Tibial nerve (tissue), 4 donors: ENCODE data around the gene MAN1A1. TPM values are rescaled to one million over a fixed set of nuclear protein-coding genes. Genes with fewer than 3 reads are reported as not detected.

ENCODE experiments used
- DNase-seq, 2 donors: peaks; one replicate each; pipeline ENCODE4 v3.0.0-alpha.2; 2019; ENCODE audit warnings: low spot score in 2 of 2
- H3K27ac ChIP-seq, 4 donors: fragments of 200-600 bp; sonication (generic) in 3 of 4; one replicate each; pipeline ENCODE4 v1.5.1; 2017 to 2019; ENCODE audit warnings: mild to moderate bottlenecking in 1 of 4
- H3K27me3 ChIP-seq, 2 donors: fragments of 200-600 bp; sonication (generic) in 1 of 2; one replicate each; pipeline versions ENCODE4 v1.5.1 to v1.6.0; 2017 to 2019
- H3K36me3 ChIP-seq, 3 donors: fragments of 200-600 bp; sonication (generic); one replicate each; pipeline ENCODE4 v1.5.1; 2018 to 2019
- H3K4me1 ChIP-seq, 4 donors: fragments of 200-600 bp; sonication (generic) in 3 of 4; one replicate each; pipeline ENCODE4 v1.5.1; 2017 to 2019
- H3K4me3 ChIP-seq, 4 donors: fragments of 200-600 bp; sonication (generic) in 3 of 4; one replicate each; pipeline ENCODE4 v1.5.1; 2017 to 2019; ENCODE audit warnings: mild to moderate bottlenecking in 1 of 4, moderate library complexity in 1 of 4
- H3K9me3 ChIP-seq, 4 donors: fragments of 200-600 bp; sonication (generic) in 3 of 4; one replicate each; pipeline ENCODE4 v1.5.1; 2017 to 2019
- EP300 ChIP-seq, 2 donors: sonication (generic); formaldehyde crosslinking; IDR thresholded peaks; one replicate each; pipeline ENCODE4 v1.6.1; 2017; ENCODE audit warnings: antibody characterized with exemption in 2 of 2, mild to moderate bottlenecking in 1 of 2
- POLR2A ChIP-seq, 2 donors: fragments of 450-650 bp; IDR thresholded peaks; one replicate each; pipeline ENCODE4 v1.6.1; 2017; ENCODE audit warnings: antibody characterized with exemption in 2 of 2, mild to moderate bottlenecking in 2 of 2, moderate library complexity in 2 of 2
- WGBS, 2 donors: methylation state at CpG; one replicate each; pipeline ENCODE4 v1.1.5; 2018; 5-methylcytosine and 5-hydroxymethylcytosine counted together
- total RNA-seq, 4 donors: library from RNA; depleted of rRNA; stranded (reverse); fragments of >200 nt; gene quantifications; one replicate each; pipeline ENCODE4 v1.1.0, GENCODE V29; 2016
- TF ChIP-seq, protein P1 (sequence below), 5 experiments: fragments of 200-600 bp in 3 of 5; fragments of 450-650 bp in 2 of 5; sonication (generic) in 3 of 5; IDR thresholded peaks; one replicate each; pipeline ENCODE4 v1.5.1; 2016 to 2019; ENCODE audit warnings: antibody characterized with exemption in 5 of 5, mild to moderate bottlenecking in 3 of 5, moderate library complexity in 2 of 5

MAN1A1 gene
- total RNA-seq, 4 donors from 2014 or later: 118 to 287 (median 154) TPM

DNA sequence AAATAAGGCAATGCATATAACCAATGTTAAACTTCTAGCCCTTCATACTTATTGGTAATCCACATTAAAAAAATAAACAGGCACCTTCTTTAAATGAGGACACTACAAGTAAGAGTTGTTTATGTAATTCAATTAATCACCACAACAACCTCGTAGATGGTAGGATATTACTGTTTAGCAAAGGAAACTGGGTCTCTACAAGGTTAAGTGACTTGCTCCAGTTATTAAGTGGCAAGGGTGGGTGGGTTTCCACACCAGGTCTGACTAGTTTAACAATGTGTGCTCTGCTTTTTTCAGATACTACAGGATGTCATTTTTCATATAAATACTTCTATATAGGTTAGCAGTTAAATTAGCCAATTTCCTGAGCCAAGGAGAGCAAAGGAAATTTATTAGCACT lies 129.1 kb downstream of the MAN1A1 start:
- H3K4me1 ChIP-seq: peaks cover 0 to 6% (median 0%) of the 10 kb centered on the region in 4 donors
- no peaks in the 10 kb centered on the region for H3K36me3 ChIP-seq
- no peaks in the 10 kb centered on the region for H3K9me3 ChIP-seq
- no peak overlapping the region for H3K27ac ChIP-seq
- no peaks in the 10 kb centered on the region for H3K27me3 ChIP-seq
- no peak for DNase-seq
- WGBS, 2 donors: 67 to 69% methylated on average over 1 of the region's 1 CpG
- no peak overlapping the region for H3K4me3 ChIP-seq
- TF ChIP-seq, protein P1, sequence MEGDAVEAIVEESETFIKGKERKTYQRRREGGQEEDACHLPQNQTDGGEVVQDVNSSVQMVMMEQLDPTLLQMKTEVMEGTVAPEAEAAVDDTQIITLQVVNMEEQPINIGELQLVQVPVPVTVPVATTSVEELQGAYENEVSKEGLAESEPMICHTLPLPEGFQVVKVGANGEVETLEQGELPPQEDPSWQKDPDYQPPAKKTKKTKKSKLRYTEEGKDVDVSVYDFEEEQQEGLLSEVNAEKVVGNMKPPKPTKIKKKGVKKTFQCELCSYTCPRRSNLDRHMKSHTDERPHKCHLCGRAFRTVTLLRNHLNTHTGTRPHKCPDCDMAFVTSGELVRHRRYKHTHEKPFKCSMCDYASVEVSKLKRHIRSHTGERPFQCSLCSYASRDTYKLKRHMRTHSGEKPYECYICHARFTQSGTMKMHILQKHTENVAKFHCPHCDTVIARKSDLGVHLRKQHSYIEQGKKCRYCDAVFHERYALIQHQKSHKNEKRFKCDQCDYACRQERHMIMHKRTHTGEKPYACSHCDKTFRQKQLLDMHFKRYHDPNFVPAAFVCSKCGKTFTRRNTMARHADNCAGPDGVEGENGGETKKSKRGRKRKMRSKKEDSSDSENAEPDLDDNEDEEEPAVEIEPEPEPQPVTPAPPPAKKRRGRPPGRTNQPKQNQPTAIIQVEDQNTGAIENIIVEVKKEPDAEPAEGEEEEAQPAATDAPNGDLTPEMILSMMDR (IDR thresholded peaks at IDR 0.05): no peak
- TF ChIP-seq EP300 (IDR thresholded peaks at IDR 0.05): no peak
- no peak for TF ChIP-seq POLR2A (IDR thresholded peaks at IDR 0.05)

DNA sequence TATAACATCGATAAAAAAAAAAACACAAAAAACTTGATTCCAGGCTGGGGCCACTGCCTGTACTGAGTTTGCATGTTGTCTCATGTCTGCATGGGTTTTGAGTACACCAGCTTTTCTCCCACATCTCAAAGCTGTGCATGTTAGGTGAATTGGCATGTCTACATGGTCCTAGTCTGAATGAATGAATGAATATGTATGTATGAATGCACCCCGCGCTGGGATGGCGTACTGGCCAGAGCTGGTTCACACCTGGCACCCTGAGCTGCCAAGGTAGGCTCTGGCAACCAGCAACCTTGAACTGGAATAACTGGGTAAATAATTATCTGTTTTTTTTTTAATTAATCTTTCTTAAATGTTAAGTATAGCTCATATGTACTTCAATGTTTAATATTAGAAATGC lies 131.0 kb downstream of the MAN1A1 start:
- WGBS, 2 donors: 94 to 98% methylated on average over 4 of the region's 4 CpGs
- H3K36me3 ChIP-seq: no peaks in the 10 kb centered on the region
- no peak overlapping the region for H3K27ac ChIP-seq
- H3K27me3 ChIP-seq: no peaks in the 10 kb centered on the region
- H3K9me3 ChIP-seq: no peaks in the 10 kb centered on the region
- no peak for DNase-seq
- H3K4me3 ChIP-seq: no peak overlapping the region
- H3K4me1 ChIP-seq: peaks cover 0 to 10% (median 0%) of the 10 kb centered on the region in 4 donors
- TF ChIP-seq POLR2A (IDR thresholded peaks at IDR 0.05) (no peak), EP300 (IDR thresholded peaks at IDR 0.05) (no peak)
- TF ChIP-seq, protein P1 (IDR thresholded peaks at IDR 0.05): no peak

DNA sequence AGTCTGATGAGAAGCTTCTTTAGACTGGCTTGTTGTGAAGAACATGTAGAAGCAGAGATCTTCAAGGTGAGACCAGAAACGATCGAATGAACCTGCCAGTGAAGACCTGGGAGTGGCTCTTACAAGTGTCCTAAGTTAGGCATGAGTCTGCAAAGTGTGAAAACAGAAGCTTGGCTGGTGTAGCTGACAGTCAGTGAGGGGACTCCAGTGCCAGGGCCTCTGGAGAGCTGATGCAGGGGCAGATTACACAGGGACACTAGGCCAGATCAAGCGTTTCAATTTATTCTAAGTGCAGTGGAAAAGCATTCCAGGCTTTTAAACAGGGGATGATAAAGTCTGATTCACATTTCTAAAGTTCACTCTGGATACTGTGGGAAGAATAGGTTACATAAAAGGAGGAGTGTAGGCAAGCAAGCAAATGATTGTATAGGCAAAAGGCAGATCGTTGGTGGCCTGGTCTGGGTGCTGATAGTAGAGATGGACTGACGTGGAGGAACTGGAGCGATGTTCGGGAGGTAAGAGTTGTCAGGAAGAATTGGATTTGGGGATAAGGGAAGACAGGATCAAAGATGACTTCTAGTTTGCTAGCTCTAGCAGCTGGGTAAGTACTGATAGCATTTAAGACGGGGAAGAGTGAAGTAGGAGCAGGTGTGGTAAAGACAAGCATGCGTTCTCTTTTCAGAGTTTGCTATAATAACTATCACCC lies 133.5 kb downstream of the MAN1A1 start:
- Histone ChIP-seq H3K27ac (no peak overlapping the region), H3K4me1 (peaks cover 0 to 10% (median 0%) of the 10 kb centered on the region in 4 donors), H3K9me3 (no peaks in the 10 kb centered on the region), H3K4me3 (no peak overlapping the region), H3K27me3 (no peaks in the 10 kb centered on the region), H3K36me3 (no peaks in the 10 kb centered on the region)
- WGBS, 2 donors: 89 to 92% methylated on average over 9 of the region's 9 CpGs
- DNase-seq: no peak
- TF ChIP-seq POLR2A (IDR thresholded peaks at IDR 0.05) (no peak), EP300 (IDR thresholded peaks at IDR 0.05) (no peak)
- TF ChIP-seq, protein P1 (IDR thresholded peaks at IDR 0.05): no peak

DNA sequence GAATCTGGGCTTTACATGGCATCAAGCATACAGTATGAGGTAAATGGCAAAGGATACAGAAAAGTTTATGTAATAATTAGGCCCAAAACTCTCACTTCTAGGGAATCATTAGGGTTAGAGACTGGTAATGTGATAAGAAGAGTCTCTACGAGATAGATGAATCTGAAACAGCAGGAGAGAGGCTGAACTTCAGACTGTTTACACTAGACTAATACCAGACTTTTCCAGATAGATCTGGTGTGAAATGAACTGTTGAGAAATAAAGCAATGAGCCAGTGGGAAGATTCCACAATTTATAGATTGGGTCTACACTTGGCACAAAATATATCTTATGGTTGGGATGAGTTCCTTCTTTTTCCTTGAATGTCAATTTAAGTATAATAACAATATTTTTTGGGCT lies 134.3 kb downstream of the MAN1A1 start:
- no peak for DNase-seq
- no peaks in the 10 kb centered on the region for H3K9me3 ChIP-seq
- peaks cover 0 to 10% (median 0%) of the 10 kb centered on the region in 4 donors for H3K4me1 ChIP-seq
- H3K27ac ChIP-seq: no peak overlapping the region
- H3K27me3 ChIP-seq: no peaks in the 10 kb centered on the region
- 48 to 54% methylated on average over 1 of the region's 1 CpG for WGBS, 2 donors
- no peaks in the 10 kb centered on the region for H3K36me3 ChIP-seq
- TF ChIP-seq, protein P1 (IDR thresholded peaks at IDR 0.05): no peak
- no peak for TF ChIP-seq POLR2A (IDR thresholded peaks at IDR 0.05)
- TF ChIP-seq EP300 (IDR thresholded peaks at IDR 0.05): no peak
- no peak overlapping the region for H3K4me3 ChIP-seq

DNA sequence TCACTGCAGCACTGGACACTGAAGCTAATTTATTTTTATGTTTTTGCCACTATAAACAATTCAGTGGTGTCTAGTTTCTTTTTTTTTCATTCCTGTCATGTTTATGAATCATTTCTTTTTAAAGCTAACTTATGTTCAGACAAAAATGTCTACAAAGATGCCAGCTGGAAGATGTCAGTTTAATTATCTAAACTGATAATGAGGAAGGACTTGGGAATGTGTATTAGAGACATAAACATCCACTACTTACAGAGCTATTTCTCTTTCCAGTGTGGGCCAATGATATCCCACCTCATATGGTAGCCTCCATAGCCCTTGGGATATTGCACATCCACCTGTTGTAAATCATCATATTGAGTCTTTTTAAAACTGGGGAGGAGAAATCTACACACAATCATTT lies 139.0 kb downstream of the MAN1A1 start:
- no peak for DNase-seq
- TF ChIP-seq, protein P1 (IDR thresholded peaks at IDR 0.05): no peak
- TF ChIP-seq POLR2A (IDR thresholded peaks at IDR 0.05): no peak
- no peak for TF ChIP-seq EP300 (IDR thresholded peaks at IDR 0.05)
- Histone ChIP-seq H3K27me3 (no peaks in the 10 kb centered on the region), H3K36me3 (no peaks in the 10 kb centered on the region), H3K27ac (no peak overlapping the region), H3K9me3 (no peaks in the 10 kb centered on the region), H3K4me1 (peaks cover 0 to 35% (median 0%) of the 10 kb centered on the region in 4 donors), H3K4me3 (no peak overlapping the region)
